Stimulated activated CD4-positive, alpha-beta T cell treated with anti-CD3 and anti-CD28 coated beads, Interleukin-2, amount 100 ng/mL, for 24 hours (primary cell): ENCODE results near the gene KIRREL1.
A peak's percentile ranks its signal among the peaks of the same experiment; 100 is the strongest.

Source experiments
- DNase-seq, 2 donors: peaks; one replicate each; pipeline ENCODE4 v3.0.0-alpha.2; 2020

The KIRREL1 gene

DNA sequence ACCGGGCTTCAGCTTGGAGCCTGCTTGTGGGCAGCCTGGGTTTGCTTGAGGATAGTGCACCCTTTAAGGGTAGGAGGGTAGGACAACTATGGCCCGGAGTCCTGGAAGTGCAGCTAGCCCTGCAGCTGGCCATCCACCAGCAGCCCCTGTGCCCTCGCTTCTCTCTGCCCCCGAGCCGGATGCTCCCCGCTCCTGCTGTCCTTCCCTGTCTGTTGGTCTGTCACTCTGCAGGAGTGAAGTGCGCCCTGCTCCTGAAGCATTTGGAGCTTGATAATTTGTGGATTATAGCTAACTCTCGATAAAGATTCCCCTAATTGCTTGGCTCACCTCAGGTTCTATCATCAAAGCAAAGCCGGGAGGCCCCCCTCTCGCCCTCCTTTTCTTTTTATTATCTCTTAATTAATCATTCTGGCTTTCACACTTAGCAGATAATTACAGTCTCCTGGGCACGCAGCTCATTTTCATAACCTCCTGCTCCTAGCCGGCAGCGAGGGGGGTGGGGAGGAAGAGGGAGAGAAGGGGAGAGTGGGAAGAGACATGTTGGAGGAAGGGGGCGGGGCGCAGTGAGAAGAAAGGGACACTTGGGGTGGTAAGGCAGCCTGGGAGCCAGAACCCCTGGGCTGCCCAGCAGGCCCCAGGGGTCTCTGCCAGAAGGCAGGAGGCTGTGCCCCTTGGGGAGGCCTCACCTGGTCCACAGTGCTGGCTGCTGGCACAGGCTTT, 14.4 kb downstream of the KIRREL1 start:
- DNase-seq = no peak

DNA sequence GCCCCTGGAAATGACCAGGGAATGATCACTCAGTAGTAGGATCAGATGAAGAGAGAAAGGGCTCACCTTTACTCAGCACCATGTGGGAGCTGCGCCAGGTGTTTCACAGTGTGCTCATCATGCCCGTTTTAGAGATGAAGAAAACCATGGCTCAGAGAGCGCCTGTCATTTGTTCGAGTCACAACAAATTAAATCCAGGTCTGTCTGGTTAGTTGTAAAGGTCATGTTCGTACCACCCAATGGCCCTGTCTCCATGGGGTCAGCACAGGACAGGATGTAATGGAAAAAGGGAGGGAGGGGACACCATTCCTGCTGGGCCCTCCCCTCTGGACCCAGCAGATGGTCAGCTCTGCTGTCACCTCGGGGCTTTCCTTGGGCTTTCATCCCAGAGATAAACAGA, 15.2 kb downstream of the KIRREL1 start:
- DNase-seq = no peak

DNA sequence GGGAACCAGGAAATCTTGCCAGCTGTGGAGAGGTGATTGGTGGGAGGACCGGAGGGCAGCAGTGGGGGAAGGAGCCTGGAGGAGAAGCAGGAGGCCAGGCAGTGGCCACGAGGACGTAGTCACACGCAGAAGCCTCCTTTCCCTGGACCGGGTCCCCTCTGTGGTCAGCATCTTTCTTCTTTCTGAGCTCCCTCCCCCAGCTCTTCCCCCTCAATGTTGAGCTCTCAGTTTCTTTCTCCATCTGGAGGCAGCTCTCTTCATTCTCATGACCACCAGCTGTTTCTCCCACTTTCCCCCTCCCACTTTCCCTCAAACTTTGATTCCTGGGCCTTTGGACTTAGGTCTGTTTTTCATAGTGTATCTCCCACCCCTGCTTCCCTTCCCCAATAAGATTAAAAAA, 18.3 kb downstream of the KIRREL1 start:
- no peak for DNase-seq

DNA sequence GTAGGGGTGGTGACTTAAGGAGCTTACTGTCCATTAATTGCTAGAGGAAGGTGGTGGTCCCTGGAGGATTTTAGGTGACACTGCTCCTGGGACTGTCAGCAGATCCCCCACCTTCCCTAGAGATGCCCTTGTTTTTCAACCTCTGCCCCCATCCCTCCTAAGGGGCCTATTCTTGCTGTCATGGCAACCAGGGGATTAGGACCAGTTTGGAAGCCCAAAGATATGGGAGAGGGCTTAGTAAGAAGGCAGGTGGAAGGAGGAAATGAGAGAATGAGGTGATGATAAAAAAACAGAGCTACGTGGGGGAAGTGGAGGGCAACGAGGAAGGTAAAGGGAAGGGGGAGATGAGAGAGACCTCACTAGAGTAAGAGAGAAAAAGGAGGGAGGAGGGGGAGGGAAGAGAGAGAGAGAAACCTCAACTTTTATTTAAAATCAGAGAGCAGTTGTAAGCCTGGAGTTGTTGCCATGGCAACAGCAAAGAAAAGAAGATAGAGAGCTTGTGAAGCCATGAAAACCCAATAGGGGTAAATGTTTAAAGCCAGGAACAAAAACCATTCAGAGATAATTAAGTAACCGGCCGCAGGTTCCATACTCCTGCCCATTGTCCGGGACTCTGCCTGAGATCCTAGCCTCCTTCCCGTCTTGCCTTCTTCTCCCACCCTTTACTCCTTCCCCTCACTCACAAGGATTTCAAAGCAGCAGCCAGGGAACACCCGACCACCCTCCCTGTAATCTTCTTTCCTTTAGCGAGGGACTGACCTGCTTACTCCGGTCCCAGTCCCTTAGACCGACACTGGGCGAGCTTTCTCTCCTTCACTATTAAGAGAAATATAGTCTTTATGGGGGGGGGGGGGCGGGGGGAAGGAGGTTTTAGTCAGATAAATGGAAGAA, 20.6 kb downstream of the KIRREL1 start:
- no peak for DNase-seq

DNA sequence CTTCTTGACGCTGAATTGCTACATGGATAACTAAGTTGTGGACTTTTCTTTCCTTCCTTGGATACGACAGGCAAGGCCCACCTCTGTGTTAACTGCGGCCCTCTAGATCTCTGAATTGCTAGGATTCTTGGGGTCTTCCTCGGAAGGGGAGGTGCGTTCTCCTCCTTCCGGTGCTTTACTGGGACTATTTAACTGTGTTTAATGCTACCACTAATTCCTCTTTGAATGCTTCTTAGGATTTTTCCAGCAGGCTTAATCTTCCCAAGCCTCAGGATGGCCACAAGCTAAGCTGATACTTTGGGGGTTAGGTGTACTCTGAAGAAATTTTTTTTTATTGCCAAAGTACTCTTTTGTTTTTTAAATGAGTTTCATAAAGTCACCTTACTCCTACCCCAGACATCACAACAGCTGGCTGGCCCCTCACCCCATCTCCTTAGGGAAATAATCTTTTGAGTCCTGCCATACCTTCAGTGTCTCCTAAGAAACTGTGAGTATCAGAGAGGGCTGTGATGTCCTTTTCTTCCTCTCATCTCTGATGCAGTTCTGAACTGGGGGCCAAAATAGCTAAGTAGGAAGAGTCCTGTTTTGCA, 21.4 kb downstream of the KIRREL1 start:
- DNase-seq = no peak

DNA sequence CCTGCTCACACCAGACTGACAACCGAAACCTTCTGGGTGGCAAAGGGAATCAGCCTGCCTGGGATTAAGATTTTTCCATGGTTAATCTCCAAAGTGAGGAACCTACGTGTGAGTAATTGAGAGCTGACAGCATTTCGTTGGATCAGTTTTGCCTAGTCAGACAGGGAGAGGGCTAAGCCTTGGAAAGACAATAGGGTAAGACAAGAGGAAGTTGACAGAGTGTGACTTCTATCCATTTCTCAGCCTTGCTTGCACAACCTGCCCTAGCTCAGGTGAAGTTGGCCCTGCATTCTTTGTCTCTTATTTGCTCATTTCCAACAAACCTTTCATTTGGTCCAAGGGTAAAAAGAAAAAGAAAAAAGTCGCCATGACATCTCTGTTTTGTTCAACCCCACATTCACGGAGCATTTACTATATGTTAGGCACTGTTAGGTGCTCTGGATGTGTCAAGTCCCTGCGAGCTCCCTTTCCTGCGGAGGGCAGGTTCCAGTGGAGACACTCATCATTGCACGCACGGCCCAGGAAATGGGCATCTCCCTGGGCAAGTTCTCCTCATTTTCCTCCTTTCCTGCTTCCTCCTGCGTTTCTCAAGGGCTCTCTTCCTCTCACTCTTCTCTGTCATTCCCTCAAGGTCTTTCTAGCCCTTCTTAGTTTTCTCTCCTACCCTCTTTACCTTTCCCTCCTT, 23.3 kb downstream of the KIRREL1 start:
- DNase-seq = no peak

DNA sequence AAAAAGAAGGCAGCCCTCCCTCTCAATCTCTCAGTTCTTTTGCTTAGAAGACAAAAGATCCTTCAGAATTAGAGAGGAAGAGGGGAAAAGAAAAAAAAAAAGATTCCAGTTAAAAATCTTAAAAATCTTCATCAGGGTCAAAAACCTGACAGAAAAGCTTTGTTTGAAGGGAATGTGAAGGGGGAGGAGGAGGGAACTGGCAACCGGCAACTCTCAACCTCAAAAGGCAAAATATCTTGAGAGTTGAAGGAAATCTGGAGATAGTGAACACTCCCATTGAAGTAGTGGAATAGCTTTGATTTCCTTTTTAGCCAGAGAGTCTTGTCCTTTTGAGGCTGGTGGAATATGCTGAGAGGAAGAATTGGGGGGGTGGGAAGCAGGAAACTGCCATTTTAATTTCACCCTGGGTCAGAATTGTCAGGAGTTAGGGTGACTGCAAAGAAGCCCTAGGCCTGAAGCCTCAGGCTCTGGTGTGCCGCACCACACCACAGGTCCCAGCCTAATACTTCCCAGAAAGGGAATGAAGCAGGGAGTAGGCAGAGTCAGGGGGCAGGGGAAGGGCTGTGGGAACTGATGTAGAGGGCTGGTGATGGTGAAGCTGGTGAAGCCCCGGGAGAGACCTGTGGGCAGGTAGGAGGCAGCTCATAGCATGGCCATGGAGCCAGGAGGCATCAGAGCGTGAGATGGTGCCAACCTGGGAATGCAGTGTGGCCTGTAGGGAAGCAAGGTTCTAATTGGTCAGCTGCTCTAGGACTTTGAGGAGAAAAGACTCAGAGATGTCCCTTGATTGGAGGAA, 24.6 kb downstream of the KIRREL1 start:
- DNase-seq = no peak

DNA sequence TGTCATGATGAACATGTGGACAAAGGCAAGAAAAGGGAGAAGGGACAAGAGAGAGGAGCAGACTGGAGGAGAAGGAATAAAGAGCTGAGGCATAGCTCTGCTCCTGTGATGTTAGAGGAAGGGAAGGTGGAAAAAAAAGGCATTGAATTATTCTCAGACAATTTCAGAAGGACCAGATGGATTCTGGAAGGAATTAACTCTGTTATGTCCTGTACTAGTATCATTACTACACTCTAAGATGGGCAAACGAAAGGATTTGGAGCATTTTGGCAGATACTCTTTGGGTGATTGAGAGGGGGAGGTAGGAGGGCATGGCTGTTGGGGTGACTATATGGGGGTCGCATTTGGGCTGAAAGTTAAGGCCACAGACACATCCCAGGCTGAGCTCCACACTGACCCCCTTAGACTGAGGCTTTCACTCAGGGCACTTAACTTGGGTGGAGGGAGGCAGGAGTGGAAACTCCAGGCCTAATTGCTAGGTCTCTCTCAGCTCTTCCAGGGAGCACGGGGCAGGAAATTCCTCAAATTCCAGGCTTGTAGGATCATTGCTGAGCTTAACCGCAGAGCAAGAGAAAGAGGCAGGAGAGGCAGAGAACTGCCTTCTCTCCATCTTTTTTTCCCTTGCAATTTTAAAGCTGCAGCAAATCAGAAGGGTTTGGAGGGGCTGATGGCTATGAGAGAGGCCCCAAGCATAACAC, 25.9 kb downstream of the KIRREL1 start:
- DNase-seq = no peak

DNA sequence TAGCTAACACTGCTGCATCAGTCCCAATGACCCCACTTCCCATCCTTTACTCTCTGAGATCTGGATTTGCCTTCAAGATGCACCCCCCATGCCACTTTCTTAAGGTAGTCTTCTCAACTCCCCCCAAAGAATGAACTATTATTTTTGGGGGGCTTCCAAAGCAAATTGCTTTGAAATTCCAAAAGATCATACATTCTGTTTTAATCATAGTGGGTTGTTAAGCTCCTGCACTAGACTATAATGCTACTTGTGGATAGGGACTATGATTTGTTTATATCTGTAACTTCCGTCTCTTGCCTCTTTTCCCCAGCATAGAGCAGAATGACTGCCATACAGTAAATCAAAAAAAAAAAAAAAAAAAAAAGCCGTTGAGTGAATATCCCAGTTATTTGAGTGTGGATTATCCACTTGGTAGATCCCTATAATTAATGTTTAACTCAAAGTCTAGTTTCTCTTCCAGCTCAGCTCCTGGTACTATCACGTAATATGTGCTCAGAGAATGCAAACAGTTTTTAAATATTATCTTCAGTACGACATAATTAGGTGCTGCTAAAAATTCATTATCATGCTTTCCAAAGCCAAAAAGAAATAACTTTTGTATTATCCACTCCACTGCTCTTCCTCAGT, 26.9 kb downstream of the KIRREL1 start:
- no peak for DNase-seq

DNA sequence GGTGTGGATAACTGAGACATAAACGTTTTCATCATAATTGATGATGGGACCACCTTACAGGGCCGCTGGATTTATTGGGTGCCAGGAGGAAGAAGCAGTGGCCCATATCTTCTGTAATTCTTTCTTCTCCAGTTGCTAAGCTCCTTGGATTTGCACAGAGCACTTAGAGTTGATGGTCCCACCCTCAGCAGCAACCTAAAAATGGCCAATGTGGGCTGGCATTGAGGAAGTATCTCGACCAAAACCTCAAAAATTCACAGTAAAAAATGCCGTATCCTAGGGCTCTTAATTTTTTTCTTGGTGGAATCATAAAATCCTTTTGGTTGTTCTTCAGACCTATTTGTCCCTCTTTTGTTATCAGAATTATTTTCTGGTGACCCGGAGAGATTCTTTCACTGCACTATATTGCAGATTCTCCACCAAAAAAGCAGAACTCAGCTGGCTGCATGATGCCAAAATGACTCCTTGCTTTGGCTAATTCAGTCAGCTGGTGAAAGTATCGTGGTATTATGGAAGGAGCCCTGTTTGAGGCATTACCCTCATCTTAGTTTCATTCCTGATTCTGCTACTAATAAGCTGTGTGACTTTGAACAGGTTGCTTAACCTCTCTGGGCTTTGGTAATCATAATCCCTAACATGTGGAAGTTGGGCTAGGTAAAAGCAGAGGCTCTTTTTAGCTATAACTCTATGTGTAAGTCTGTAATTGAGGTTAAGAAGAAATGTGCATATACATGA, 27.6 kb downstream of the KIRREL1 start:
- DNase-seq = no peak

DNA sequence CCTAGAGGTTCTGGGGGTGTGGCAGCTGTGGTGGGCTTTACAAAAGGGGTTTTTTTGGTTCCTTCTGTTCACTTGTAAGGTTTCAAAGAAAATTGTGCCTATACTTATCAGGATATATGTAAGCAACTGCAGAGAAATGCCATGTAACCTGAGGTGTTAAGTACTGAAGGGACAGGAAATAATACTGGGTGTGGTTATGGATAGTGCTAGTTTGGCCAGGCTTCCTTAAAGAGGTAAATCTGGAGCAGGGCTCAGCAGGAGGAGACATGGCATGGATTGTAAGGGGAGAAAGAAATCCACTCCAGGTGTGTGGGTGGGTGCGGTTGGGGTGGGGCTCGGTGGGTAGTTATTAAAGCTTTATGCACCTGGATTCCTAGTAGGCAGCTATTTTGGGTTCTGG, 28.3 kb downstream of the KIRREL1 start:
- no peak for DNase-seq

DNA sequence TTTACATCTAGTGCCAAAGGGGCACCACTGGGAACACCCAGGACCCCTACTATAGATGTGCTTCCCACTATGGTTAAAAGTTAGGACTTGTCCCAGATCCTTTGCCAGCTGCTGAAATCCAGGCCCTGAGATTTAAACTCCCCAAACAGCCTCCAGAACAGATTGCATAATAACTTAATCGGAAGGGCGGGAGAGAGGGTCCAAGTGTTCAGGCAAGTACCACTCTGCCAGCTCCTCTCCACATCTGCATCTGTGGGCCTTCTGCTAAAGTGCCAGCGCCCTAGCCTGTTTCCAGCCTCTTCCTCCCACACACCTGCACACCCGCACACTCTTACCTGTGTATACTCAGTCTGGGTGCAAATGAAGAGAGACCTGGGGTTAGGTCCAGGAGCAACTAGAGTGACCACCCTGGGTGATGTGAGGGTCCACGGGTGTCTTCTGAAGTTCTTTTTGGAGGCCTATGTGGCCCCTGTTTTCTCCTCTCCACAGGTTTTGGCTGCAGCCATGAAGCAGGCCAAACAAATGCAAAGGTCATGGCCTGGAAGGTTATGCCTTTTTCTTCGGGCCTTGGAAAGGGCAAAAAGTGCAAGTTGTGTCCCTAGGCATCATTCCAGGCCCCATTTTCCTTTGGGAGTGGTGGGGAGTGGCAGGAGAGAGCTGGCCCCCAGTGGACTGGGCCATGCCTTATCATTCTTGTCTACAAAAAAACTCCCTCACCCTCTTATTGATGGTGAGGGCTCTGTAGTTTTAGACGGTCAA, 29.3 kb downstream of the KIRREL1 start:
- DNase-seq = no peak

DNA sequence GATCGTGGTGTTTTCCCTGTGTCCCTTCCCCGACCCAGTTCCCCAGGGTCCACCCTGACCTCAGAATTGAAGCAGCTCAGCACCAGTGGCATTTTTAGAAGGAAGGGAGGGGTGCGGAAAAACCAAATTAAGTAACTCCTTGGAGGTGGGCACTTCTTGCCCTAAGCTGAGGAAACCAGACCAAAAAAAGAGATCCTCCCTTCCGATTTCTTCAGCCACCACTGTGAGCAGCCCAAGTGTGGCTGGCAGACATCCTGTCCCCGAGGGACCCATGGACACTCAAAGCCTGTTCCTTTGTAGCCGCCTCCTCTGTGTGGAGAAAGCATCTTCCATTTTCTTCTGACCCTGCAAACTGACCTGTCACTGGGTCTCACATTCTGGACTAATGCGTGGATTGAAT, 31.3 kb downstream of the KIRREL1 start:
- no peak for DNase-seq

DNA sequence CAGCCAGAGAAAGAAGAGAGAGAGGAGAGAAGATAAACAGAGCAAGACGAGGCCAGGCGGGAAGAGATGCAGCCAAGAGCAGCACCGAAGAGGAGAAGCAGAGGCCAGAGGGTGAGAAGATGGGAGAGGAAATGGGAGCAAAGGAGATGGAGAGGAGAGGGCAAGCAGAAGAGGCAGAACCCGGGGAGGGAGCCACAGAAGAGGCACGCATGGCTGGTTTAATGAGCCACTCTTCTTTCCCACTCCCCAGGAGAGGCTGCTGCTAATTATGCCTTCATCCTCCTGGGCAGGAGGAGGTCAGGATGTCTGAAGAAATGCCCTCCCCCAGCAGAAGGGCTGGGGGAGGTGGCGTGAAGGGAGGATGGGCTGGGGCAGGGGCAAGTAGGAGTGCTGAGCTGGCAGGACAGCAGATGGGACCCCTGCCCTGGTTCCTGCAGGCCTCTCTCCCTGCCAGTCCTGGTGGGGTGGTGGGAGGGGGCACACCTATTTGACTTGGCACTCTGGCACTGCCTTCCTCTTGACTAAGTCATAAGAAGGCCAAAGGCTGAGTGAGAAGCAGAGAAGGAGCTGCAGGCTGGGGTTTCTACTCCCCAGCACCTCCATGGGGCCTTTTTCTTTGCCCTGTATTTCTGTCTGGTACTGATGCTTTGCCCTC, 32.3 kb downstream of the KIRREL1 start:
- no peak for DNase-seq

DNA sequence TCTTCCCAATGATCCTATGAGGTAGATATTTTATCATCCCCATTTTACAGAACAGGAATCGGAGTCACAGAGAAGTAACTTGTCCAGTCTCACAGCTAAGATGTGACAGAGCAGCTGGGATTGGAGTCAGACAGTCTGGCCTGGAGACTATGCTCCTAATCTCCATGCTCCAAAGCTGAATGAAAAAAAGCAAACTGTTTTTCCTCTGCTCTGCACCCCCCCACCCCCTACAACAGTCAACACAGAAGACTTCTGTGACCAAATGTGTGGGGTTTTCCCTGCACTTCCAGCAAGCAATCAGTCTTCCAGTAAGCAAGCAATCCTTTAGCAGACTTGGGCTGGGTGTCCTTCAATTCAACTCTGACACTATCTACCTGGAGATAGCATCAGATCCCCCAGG, 33.2 kb downstream of the KIRREL1 start:
- no peak for DNase-seq

DNA sequence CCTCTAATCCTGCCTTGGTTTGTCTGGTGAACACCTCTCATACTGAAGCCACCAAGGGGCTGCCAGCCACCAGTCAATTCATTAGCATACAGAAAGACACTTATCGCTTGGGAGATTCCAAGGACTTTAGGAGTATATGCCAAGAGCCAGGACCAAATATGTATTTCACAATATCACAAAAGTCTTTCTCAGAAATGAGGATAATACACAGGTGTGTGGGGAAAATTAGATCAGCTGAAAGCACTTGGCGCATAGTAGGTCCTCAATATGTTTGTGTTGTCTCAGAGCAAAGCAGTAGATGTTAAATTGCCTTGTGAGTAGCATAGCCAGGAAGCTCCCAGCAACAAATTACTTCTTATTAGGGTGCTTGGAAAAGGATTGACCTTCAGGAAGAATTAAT, 34.1 kb downstream of the KIRREL1 start:
- DNase-seq = no peak

DNA sequence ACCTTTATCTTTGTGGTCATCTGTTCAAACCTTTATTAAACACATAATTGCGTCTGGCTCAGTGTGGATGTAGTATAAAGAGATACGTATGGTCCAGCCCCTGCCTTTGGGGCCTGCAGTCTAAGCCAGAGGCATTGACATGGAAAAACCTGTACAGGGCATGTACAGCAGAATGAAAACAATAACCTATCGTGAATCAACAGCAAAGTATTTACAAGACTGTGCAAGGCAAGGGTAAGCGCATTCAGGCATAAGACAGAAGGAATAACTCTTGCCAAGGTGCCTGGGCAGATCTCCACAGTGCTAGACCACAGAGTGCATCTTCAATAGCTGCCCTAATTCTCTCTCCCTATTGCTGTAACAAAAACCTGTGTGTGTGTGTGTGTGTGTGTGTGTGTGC, 35.5 kb downstream of the KIRREL1 start:
- DNase-seq = no peak

DNA sequence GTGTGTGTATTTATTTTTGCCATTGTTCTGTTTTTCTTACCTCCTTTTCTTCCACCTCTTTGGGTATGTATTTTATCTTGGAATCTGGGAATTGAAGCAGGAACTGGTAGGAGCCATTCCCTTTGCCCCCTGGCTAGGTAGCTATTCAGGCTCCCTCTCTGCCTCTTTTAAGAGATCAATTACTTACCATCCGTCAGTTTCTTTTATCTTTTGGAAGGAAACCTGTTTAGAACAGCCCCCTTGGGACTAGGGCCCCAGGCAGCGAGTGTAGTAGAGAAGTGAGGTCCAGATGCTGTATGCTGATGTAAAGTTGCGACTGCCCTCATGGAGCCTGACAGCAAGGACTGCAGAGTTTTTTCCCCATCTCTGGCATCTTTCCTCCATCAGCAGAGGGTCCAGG, 41.6 kb downstream of the KIRREL1 start:
- DNase-seq = no peak

DNA sequence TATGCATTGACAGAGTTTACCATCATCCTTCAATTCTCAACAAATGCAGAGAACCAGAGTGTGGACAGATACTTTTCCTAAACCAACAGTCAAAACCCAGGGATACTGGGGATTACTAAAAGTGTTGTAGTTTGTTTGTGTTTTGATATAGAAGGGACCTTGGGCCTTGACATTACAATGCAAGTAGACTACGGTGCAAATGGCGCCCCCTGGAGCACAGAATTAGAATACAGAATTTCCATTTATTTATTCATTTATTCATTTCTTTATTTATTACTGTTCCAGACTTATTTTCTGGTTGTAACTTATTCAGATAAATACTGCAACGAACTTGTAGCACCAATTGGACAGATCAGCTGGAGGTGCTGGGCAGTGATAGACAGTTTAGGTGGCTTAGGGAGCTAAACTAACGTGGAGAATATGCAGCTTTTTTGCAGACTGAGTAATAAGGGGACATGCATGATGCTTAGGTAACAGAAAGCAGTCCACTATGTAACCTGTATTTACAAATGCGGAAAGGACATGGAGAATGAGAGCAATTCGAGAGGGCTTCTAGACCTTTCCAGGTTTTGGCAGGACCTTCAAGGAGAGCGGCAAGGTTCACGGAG, 42.6 kb downstream of the KIRREL1 start:
- DNase-seq = peak in 1 of 2 donors; percentile 19
